Measurements from ENCODE around the gene ASIC3.

DNA sequence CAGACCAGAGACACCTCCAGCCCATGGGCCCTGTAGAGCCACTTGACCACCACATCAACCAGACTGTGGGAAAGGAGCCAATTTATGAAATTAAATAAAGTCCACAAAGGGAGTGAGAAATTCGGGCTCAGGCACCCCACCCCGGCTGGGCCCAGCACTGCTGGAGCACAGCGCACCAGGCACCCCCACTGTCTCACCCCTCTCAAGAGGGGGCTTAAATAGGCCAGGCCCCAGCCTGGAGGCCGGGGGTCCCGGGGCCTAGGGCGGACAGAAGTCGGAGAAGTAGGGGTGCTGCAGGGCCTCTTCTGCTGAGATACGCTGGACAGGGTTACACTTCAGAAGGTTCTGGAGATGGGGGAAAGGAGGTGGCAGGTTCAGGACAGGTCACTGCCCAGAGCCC, 5.4 kb downstream of the ASIC3 start:
- TF ChIP-seq, protein P1, sequence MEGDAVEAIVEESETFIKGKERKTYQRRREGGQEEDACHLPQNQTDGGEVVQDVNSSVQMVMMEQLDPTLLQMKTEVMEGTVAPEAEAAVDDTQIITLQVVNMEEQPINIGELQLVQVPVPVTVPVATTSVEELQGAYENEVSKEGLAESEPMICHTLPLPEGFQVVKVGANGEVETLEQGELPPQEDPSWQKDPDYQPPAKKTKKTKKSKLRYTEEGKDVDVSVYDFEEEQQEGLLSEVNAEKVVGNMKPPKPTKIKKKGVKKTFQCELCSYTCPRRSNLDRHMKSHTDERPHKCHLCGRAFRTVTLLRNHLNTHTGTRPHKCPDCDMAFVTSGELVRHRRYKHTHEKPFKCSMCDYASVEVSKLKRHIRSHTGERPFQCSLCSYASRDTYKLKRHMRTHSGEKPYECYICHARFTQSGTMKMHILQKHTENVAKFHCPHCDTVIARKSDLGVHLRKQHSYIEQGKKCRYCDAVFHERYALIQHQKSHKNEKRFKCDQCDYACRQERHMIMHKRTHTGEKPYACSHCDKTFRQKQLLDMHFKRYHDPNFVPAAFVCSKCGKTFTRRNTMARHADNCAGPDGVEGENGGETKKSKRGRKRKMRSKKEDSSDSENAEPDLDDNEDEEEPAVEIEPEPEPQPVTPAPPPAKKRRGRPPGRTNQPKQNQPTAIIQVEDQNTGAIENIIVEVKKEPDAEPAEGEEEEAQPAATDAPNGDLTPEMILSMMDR (IDR thresholded peaks at IDR 0.05), result no peak
- no peak for TF ChIP-seq EP300 (IDR thresholded peaks at IDR 0.05; ENCODE audit: low read depth)
- no peak for TF ChIP-seq POLR2AphosphoS5 (IDR thresholded peaks at IDR 0.05)
- no peak for TF ChIP-seq POLR2A (IDR thresholded peaks at IDR 0.05)

Measured in transverse colon (tissue), 4 donors.